ENCODE data around the gene GSDME.
"Not testable (repeated sequence)": the region's sequence is repeated elsewhere in the genome, so short reads cannot be mapped to it uniquely, and the experiment has no call there.

Gene GSDME

GRCh38 chr7:24757353-24758275, at the start of gene GSDME:
Gene GSDME, minus strand, starts transcription at chr7:24757464. Its CDS starts 7,690 bp downstream, at chr7:24749774.
- DNase-seq (ENCODE audit: low spot score) = peak; percentile 93

GRCh38 chr7:24802300-24802699, 45.0 kb upstream of the GSDME start:
- no peak for DNase-seq (ENCODE audit: low spot score)

GRCh38 chr7:24801883-24802282, 44.6 kb upstream of the GSDME start:
- no peak for DNase-seq (ENCODE audit: low spot score)

- DNase-seq (ENCODE audit: low spot score) = no peak
Observed at GRCh38 chr7:24800667-24801066, 43.4 kb upstream of the GSDME start.

GRCh38 chr7:24800073-24800472, 42.8 kb upstream of the GSDME start:
- DNase-seq (ENCODE audit: low spot score) = no peak

- DNase-seq (ENCODE audit: low spot score) = no peak
Observed at GRCh38 chr7:24799506-24799905, 42.2 kb upstream of the GSDME start.

GRCh38 chr7:24798261-24798660, 41.0 kb upstream of the GSDME start:
- DNase-seq (ENCODE audit: low spot score) = no peak

- no peak for DNase-seq (ENCODE audit: low spot score)
Observed at GRCh38 chr7:24797270-24797669, 40.0 kb upstream of the GSDME start.

GRCh38 chr7:24795407-24795767, 38.1 kb upstream of the GSDME start:
- no peak for DNase-seq (ENCODE audit: low spot score)

- DNase-seq (ENCODE audit: low spot score) = not testable (repeated sequence)
Observed at GRCh38 chr7:24794751-24795406, 37.6 kb upstream of the GSDME start.

- no peak for DNase-seq (ENCODE audit: low spot score)
Observed at GRCh38 chr7:24793982-24794648, 36.9 kb upstream of the GSDME start.

- no peak for DNase-seq (ENCODE audit: low spot score)
Observed at GRCh38 chr7:24788961-24789576, 31.8 kb upstream of the GSDME start.

- DNase-seq (ENCODE audit: low spot score) = no peak
Observed at GRCh38 chr7:24788075-24788474, 30.8 kb upstream of the GSDME start.

GRCh38 chr7:24786941-24787340, 29.7 kb upstream of the GSDME start:
- peak; percentile 81 for DNase-seq (ENCODE audit: low spot score)

- DNase-seq (ENCODE audit: low spot score) = no peak
Observed at GRCh38 chr7:24786306-24786705, 29.0 kb upstream of the GSDME start.

- DNase-seq (ENCODE audit: low spot score) = no peak
Observed at GRCh38 chr7:24784277-24784676, 27.0 kb upstream of the GSDME start.

GRCh38 chr7:24783698-24784097, 26.4 kb upstream of the GSDME start:
- DNase-seq (ENCODE audit: low spot score) = no peak

GRCh38 chr7:24781106-24781505, 23.8 kb upstream of the GSDME start:
- DNase-seq (ENCODE audit: low spot score) = no peak

- no peak for DNase-seq (ENCODE audit: low spot score)
Observed at GRCh38 chr7:24779283-24779655, 22.0 kb upstream of the GSDME start.

- peak; percentile 88 for DNase-seq (ENCODE audit: low spot score)
Observed at GRCh38 chr7:24778543-24779282, 21.4 kb upstream of the GSDME start.

GRCh38 chr7:24777806-24778205, 20.5 kb upstream of the GSDME start:
- DNase-seq (ENCODE audit: low spot score) = no peak

- no peak for DNase-seq (ENCODE audit: low spot score)
Observed at GRCh38 chr7:24773646-24774045, 16.4 kb upstream of the GSDME start.

Measured in GM03348 (cell line).